GM23338 (cell line): ENCODE measurements around the gene RDH8. TPM values are rescaled to one million over a fixed set of nuclear protein-coding genes. Genes with fewer than 3 reads are reported as not detected.
A peak's percentile ranks its signal among the peaks of the same experiment; 100 is the strongest.

Experiments used
- ATAC-seq: fragments of 200-7000 bp; cut with Tn5 transposase; 3 replicates; pipeline ENCODE4 v1.9.1; 2020
- DNase-seq: peaks from one replicate; pipeline ENCODE4 v3.0.0-alpha.2; 2015; ENCODE audit warnings: low spot score
- H2AFZ ChIP-seq: fragments of 200-600 bp; sonication (generic); 2 replicates; pipeline ENCODE4 v1.8.0; 2016; ENCODE audit warnings: antibody characterized with exemption, mild to moderate bottlenecking, moderate library complexity
- H3F3A ChIP-seq: fragments of 200-600 bp; sonication (generic); replicated peaks from 2 replicates; pipeline ENCODE4 v1.8.0; 2017; ENCODE audit warnings: antibody characterized with exemption, mixed run types, low read depth
- H3K27ac ChIP-seq: fragments of 200-600 bp; sonication (generic); 2 replicates; pipeline ENCODE4 v1.6.1; 2016; ENCODE audit warnings: low read depth
- H3K27me3 ChIP-seq: fragments of 200-600 bp; sonication (generic); 2 replicates; pipeline ENCODE4 v1.8.0; 2016; ENCODE audit warnings: mild to moderate bottlenecking, mixed run types, moderate library complexity; ENCODE audit not compliant: insufficient read depth
- H3K36me3 ChIP-seq: fragments of 200-600 bp; sonication (generic); 2 replicates; pipeline ENCODE4 v1.8.0; 2016; ENCODE audit warnings: mild to moderate bottlenecking; ENCODE audit not compliant: insufficient read depth
- H3K4me1 ChIP-seq: fragments of 200-600 bp; sonication (generic); 2 replicates; pipeline ENCODE4 v1.8.0; 2016; ENCODE audit warnings: mild to moderate bottlenecking, moderate library complexity; ENCODE audit not compliant: insufficient read depth
- H3K4me2 ChIP-seq: fragments of 200-600 bp; sonication (generic); 2 replicates; pipeline ENCODE4 v1.7.1; 2017; ENCODE audit warnings: mixed run types
- H3K4me3 ChIP-seq: fragments of 200-600 bp; sonication (generic); 2 replicates; pipeline ENCODE4 v1.6.1; 2016; ENCODE audit warnings: mixed run types
- H3K79me2 ChIP-seq: fragments of 200-600 bp; sonication (generic); replicated peaks from 2 replicates; pipeline ENCODE4 v1.8.0; 2017; ENCODE audit warnings: mild to moderate bottlenecking; ENCODE audit not compliant: insufficient read depth
- H3K9me2 ChIP-seq: fragments of 200-600 bp; sonication (generic); 2 replicates; pipeline ENCODE4 v1.8.0; 2017; ENCODE audit not compliant: insufficient read depth
- H4K20me1 ChIP-seq: fragments of 200-600 bp; sonication (generic); replicated peaks from 2 replicates; pipeline ENCODE4 v1.8.0; 2017; ENCODE audit warnings: mild to moderate bottlenecking; ENCODE audit not compliant: insufficient read depth
- H3K27ac Mint-ChIP-seq: 2 replicates; pipeline ENCODE4 v1.8.0; 2020; ENCODE audit warnings: inconsistent platforms, mild to moderate bottlenecking, moderate library complexity, mixed read lengths
- H3K27me3 Mint-ChIP-seq: 3 replicates; pipeline ENCODE4 v1.8.0; 2022; ENCODE audit warnings: low read depth, mild to moderate bottlenecking, moderate library complexity, mixed read lengths, inconsistent platforms; ENCODE audit not compliant: insufficient read depth, poor library complexity
- H3K36me3 Mint-ChIP-seq: 3 replicates; pipeline ENCODE4 v1.8.0; 2021; ENCODE audit warnings: low read depth, mild to moderate bottlenecking, inconsistent platforms, moderate library complexity, mixed read lengths
- H3K4me1 Mint-ChIP-seq: 3 replicates; pipeline ENCODE4 v1.8.0; 2020; ENCODE audit warnings: mild to moderate bottlenecking, inconsistent platforms, mixed read lengths
- H3K4me3 Mint-ChIP-seq: 3 replicates; pipeline ENCODE4 v1.8.0; 2021; ENCODE audit warnings: moderate library complexity, mild to moderate bottlenecking, inconsistent platforms, mixed read lengths
- H3K9me3 Mint-ChIP-seq: 3 replicates; pipeline ENCODE4 v1.8.0; 2020; ENCODE audit warnings: moderate library complexity, mild to moderate bottlenecking, inconsistent platforms, mixed read lengths
- CREB1 ChIP-seq: fragments of 250-450 bp; sonication (Bioruptor Pico); IDR thresholded peaks from 2 replicates; pipeline ENCODE4 v1.5.0; 2020; ENCODE audit warnings: low read depth, mild to moderate bottlenecking, moderate library complexity
- CTCF ChIP-seq, 2 experiments: fragments of 200-600 bp in 1 of 2; sonication (generic) in 1 of 2; conservative IDR thresholded peaks; 2 replicates each; pipeline versions ENCODE4 v1.5.1 to v1.6.1; 2016 to 2017; ENCODE audit warnings: antibody characterized with exemption in 2 of 2, low read depth in 2 of 2, mild to moderate bottlenecking in 2 of 2, moderate library complexity in 1 of 2
- EZH2phosphoT487 ChIP-seq: fragments of 200-600 bp; sonication (generic); IDR thresholded peaks from one replicate; pipeline ENCODE4 v1.8.1; 2018; ENCODE audit warnings: antibody characterized with exemption; ENCODE audit not compliant: unreplicated experiment
- NANOG ChIP-seq: IDR thresholded peaks from 2 replicates; pipeline ENCODE4 v1.6.1; 2016; ENCODE audit warnings: antibody characterized with exemption, borderline replicate concordance
- POLR2AphosphoS5 ChIP-seq: IDR thresholded peaks from 2 replicates; pipeline ENCODE4 v1.6.1; 2016; ENCODE audit warnings: antibody characterized with exemption, low read depth
- REST ChIP-seq: IDR thresholded peaks from one replicate; pipeline ENCODE4 v1.6.1; 2018; ENCODE audit warnings: antibody characterized with exemption; ENCODE audit not compliant: unreplicated experiment
- STAT1 ChIP-seq: IDR thresholded peaks from one replicate; pipeline ENCODE4 v1.6.1; 2016; ENCODE audit warnings: antibody characterized with exemption; ENCODE audit not compliant: unreplicated experiment
- ZNF114 ChIP-seq: fragments of 250-450 bp; sonication (Bioruptor Pico); IDR thresholded peaks from 2 replicates; pipeline ENCODE4 v1.5.0; 2020; ENCODE audit warnings: mild to moderate bottlenecking, moderate library complexity
- ZNF331 ChIP-seq: fragments of 250-450 bp; sonication (Bioruptor Pico); IDR thresholded peaks from 2 replicates; pipeline ENCODE4 v1.5.0; 2020; ENCODE audit warnings: low read depth, mild to moderate bottlenecking, moderate library complexity
- ZNF462 ChIP-seq: fragments of 250-450 bp; sonication (Bioruptor Pico); IDR thresholded peaks from 2 replicates; pipeline ENCODE4 v1.5.0; 2020; ENCODE audit warnings: mild to moderate bottlenecking, moderate library complexity
- polyA plus RNA-seq: library from polyadenylated mRNA; unstranded; fragments of >200 nt; fragmentation: Nextera tagmentation; extraction: Ambion mirVana; gene quantifications from 2 replicates; pipeline ENCODE4 v1.2.1, GENCODE V29; 2016
- total RNA-seq: library from RNA; depleted of rRNA; stranded (reverse); fragments of >200 nt; shearing (Covaris generic); gene quantifications from 2 replicates; pipeline ENCODE4 v1.2.3, GENCODE V29; 2014

The RDH8 gene
- total and polyA plus RNA-seq, 2 experiments from 2014 or later = not detected

GRCh38 chr19:10044390-10044789 lies 31.1 kb downstream of the RDH8 start (continued):
- TF ChIP-seq REST (no peak), NANOG (no peak), POLR2AphosphoS5 (no peak), ZNF114 (no peak), ZNF462 (CRISPR knock-in tag) (no peak), EZH2phosphoT487 (no peak)

- Mint-ChIP-seq H3K27me3 (peaks cover 7% of the 10 kb centered on the region), H3K36me3 (no peaks in the 10 kb centered on the region; the same call in 1 of the 3 replicates), H3K9me3 (peaks cover 43% of the 10 kb centered on the region), H3K4me3 (no peak overlapping the region), H3K27ac (no peak overlapping the region), H3K4me1 (no peaks in the 10 kb centered on the region)
- no peak overlapping the region for H3K4me2 ChIP-seq
- H4K20me1 ChIP-seq = no peaks in the 10 kb centered on the region
- no peak overlapping the region for H3K27ac ChIP-seq
- no peaks in the 10 kb centered on the region for H3K9me2 ChIP-seq
- H3K79me2 ChIP-seq = no peaks in the 10 kb centered on the region
- H3K4me1 ChIP-seq = no peaks in the 10 kb centered on the region
- no peaks in the 10 kb centered on the region for H3K36me3 ChIP-seq
- no peak overlapping the region for H3K4me3 ChIP-seq
- ATAC-seq (peak; percentile 52; the same call in 2 of the 3 replicates), DNase-seq (no peak)
- H2AFZ ChIP-seq = no peak overlapping the region
- no peaks in the 10 kb centered on the region for H3F3A ChIP-seq
- H3K27me3 ChIP-seq = no peaks in the 10 kb centered on the region
- no peak for TF ChIP-seq POLR2AphosphoS5
- TF ChIP-seq ZNF331 = no peak
- no peak for TF ChIP-seq REST
- TF ChIP-seq ZNF114 = no peak
- TF ChIP-seq CTCF (conservative IDR thresholded peaks at IDR 0.05; ENCODE audit: low read depth in 2 of 2) = no peak
- no peak for TF ChIP-seq STAT1
- no peak for TF ChIP-seq CREB1 (CRISPR knock-in tag)
These were observed 32.1 kb downstream of the RDH8 start for GRCh38 chr19:10045371-10045770.
